Small intestine (tissue), 7 donors: Measurements from ENCODE around the gene TRAF3. TPM values are rescaled to one million over a fixed set of nuclear protein-coding genes. Genes with fewer than 3 reads are reported as not detected.

Source experiments
- DNase-seq, 2 donors: peaks; one replicate each; pipeline versions ENCODE4 v3.0.0 to v3.0.0-alpha.2; 2013
- FAIRE-seq: peaks from 2 replicates; lab custom pipeline; 2012; peaks lifted over from hg19 to GRCh38; lab: Jason Lieb, UNC
- H3K27ac ChIP-seq, 3 donors: one replicate each; pipeline ENCODE4 v1.5.1; 2013; ENCODE audit warnings: low read length in 2 of 3, mild to moderate bottlenecking in 2 of 3, control low read depth in 1 of 3, inconsistent platforms in 1 of 3, low read depth in 1 of 3, moderate library complexity in 1 of 3
- H3K27me3 ChIP-seq, 3 donors: one replicate each; pipeline ENCODE4 v1.6.1; 2013; ENCODE audit warnings: low read length in 3 of 3, inconsistent platforms in 1 of 3; ENCODE audit not compliant: control insufficient read depth in 3 of 3, insufficient read depth in 3 of 3
- H3K36me3 ChIP-seq, 3 donors: one replicate each; pipeline ENCODE4 v1.6.1; 2013; ENCODE audit warnings: low read length in 3 of 3, inconsistent platforms in 1 of 3, low read depth in 1 of 3, mild to moderate bottlenecking in 1 of 3, moderate library complexity in 1 of 3; ENCODE audit not compliant: control insufficient read depth in 3 of 3, insufficient read depth in 2 of 3
- H3K4me1 ChIP-seq, 3 donors: one replicate each; pipeline ENCODE4 v1.6.1; 2013; ENCODE audit warnings: low read length in 2 of 3, inconsistent platforms in 1 of 3, low read depth in 1 of 3, mild to moderate bottlenecking in 1 of 3, moderate library complexity in 1 of 3; ENCODE audit not compliant: control insufficient read depth in 3 of 3, insufficient read depth in 2 of 3
- H3K4me3 ChIP-seq, 3 donors: one replicate each; pipeline ENCODE4 v1.5.1; 2013; ENCODE audit warnings: low read length in 3 of 3, control low read depth in 1 of 3, inconsistent platforms in 1 of 3, low read depth in 1 of 3, mild to moderate bottlenecking in 1 of 3, moderate library complexity in 1 of 3
- H3K9me3 ChIP-seq, 2 donors: one replicate each; pipeline ENCODE4 v1.6.1; 2013; ENCODE audit warnings: low read depth in 1 of 2, low read length in 1 of 2; ENCODE audit not compliant: control insufficient read depth in 2 of 2, insufficient read depth in 1 of 2
- WGBS, 3 donors: extraction: QIAGEN DNeasy Blood & Tissue Kit; methylation state at CpG; one replicate each; pipeline ENCODE4 v1.1.7; 2013; 5-methylcytosine and 5-hydroxymethylcytosine counted together
- polyA plus RNA-seq, 4 donors: library from polyadenylated mRNA; stranded (reverse) in 3 of 4; unstranded in 1 of 4; fragments of 200-250 nt in 3 of 4; fragments of 120-200 nt in 1 of 4; gene quantifications; one replicate each; pipeline versions ENCODE4 v1.2.1 to v1.2.3, GENCODE V29; 2013
- donor health status: healthy with polysubstance abuse.
- donor health status: control.
- donor health status: control.
- donor health status: Bipolar disorder and iron deficiency.
- donor health status: healthy.

The TRAF3 gene
- polyA plus RNA-seq, 4 donors: 4.0 to 17.9 (median 8.5) TPM

- Histone ChIP-seq H3K27ac (no peak overlapping the region), H3K4me3 (no peak overlapping the region), H3K4me1 (no peaks in the 10 kb centered on the region), H3K27me3 (no peaks in the 10 kb centered on the region), H3K9me3 (no peaks in the 10 kb centered on the region), H3K36me3 (peaks cover 5 to 78% (median 12%) of the 10 kb centered on the region in 3 donors)
- WGBS, 3 donors: 94 to 100% (median 95%) methylated on average over 7 of the region's 7 CpGs
- DNase-seq: no peak
- no peak for FAIRE-seq
Measured at GRCh38 chr14:102903889-102904512, 126.8 kb downstream of the TRAF3 start.

- DNase-seq: no peak
- Histone ChIP-seq H3K27ac (no peak overlapping the region), H3K36me3 (peaks cover 5 to 80% (median 12%) of the 10 kb centered on the region in 3 donors), H3K27me3 (no peaks in the 10 kb centered on the region), H3K9me3 (no peaks in the 10 kb centered on the region), H3K4me3 (no peak overlapping the region), H3K4me1 (no peaks in the 10 kb centered on the region)
- WGBS, 3 donors: 94 to 97% (median 96%) methylated on average over 38 of the region's 38 CpGs
- no peak for FAIRE-seq
Measured at GRCh38 chr14:102905116-102906108, 128.2 kb downstream of the TRAF3 start.

GRCh38 chr14:102906616-102907302, 129.5 kb downstream of the TRAF3 start:
- no peak overlapping the region for H3K4me3 ChIP-seq
- no peaks in the 10 kb centered on the region for H3K27me3 ChIP-seq
- H3K4me1 ChIP-seq: no peaks in the 10 kb centered on the region
- WGBS, 3 donors: 96 to 97% (median 96%) methylated on average over 30 of the region's 30 CpGs
- no peak overlapping the region for H3K27ac ChIP-seq
- no peaks in the 10 kb centered on the region for H3K9me3 ChIP-seq
- DNase-seq: no peak
- peaks cover 5 to 80% (median 12%) of the 10 kb centered on the region in 3 donors for H3K36me3 ChIP-seq
- FAIRE-seq: no peak

- no peak for FAIRE-seq
Measured at GRCh38 chr14:102907303-102907844, 130.1 kb downstream of the TRAF3 start.

GRCh38 chr14:102907980-102908730, 130.9 kb downstream of the TRAF3 start:
- H3K9me3 ChIP-seq: no peaks in the 10 kb centered on the region
- WGBS, 3 donors: 96 to 97% (median 96%) methylated on average over 23 of the region's 23 CpGs
- DNase-seq (no peak), FAIRE-seq (no peak)
- H3K27ac ChIP-seq: no peak overlapping the region
- peaks cover 5 to 75% (median 12%) of the 10 kb centered on the region in 3 donors for H3K36me3 ChIP-seq
- H3K4me3 ChIP-seq: no peak overlapping the region
- H3K4me1 ChIP-seq: no peaks in the 10 kb centered on the region
- H3K27me3 ChIP-seq: no peaks in the 10 kb centered on the region

More at GRCh38 chr14:102907303-102907844, 130.1 kb downstream of the TRAF3 start:
- Histone ChIP-seq H3K27ac (no peak overlapping the region), H3K27me3 (no peaks in the 10 kb centered on the region), H3K4me3 (no peak overlapping the region), H3K9me3 (no peaks in the 10 kb centered on the region), H3K4me1 (no peaks in the 10 kb centered on the region), H3K36me3 (peaks cover 5 to 80% (median 12%) of the 10 kb centered on the region in 3 donors)
- WGBS, 3 donors: 94 to 95% (median 94%) methylated on average over 33 of the region's 33 CpGs
- DNase-seq: no peak

DNA sequence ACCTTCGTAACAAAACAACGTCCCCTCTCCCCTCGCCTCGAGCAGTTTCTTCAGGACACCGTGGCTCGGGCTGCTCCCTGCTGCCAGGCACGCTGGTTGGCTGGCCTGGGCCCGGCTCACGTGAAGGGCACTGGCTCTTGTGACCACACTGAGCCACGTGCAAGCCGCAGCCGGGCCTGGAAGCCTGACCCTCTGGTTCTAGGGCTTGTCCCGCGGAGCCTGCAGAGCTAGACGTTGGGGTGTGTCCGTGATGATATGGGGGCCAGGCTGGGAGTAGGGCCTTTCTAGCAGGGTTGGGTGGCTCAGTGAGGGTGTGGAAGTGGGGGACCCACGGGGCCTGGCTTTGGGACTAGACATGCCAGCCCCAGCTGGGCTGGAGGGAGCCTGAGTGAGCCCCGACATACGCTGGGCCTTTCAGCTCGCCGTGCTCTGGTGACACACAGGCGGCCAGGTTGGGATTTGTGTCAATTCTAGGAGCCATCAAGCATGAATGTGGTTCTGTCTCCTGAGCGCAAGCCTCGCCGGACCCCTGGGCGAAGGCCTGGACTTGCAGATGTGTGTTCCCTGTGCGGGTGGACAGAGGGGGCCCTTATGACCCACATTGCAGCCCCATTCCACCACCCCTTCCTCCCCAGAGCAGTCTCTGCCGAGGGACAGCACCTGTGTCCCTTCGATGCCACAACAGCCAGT, 131.7 kb downstream of the TRAF3 start:
- Histone ChIP-seq H3K4me3 (no peak overlapping the region), H3K4me1 (no peaks in the 10 kb centered on the region), H3K9me3 (no peaks in the 10 kb centered on the region), H3K27me3 (no peaks in the 10 kb centered on the region), H3K36me3 (peaks cover 5 to 72% (median 6%) of the 10 kb centered on the region in 3 donors), H3K27ac (no peak overlapping the region)
- WGBS, 3 donors: 94% methylated on average over 28 to 29 of the region's 29 CpGs
- DNase-seq (no peak), FAIRE-seq (no peak)

- FAIRE-seq (no peak), DNase-seq (no peak)
- no peak overlapping the region for H3K4me3 ChIP-seq
- WGBS, 3 donors: 83 to 90% (median 85%) methylated on average over 8 to 10 of the region's 10 CpGs
- H3K27ac ChIP-seq: no peak overlapping the region
- H3K27me3 ChIP-seq: no peaks in the 10 kb centered on the region
- H3K36me3 ChIP-seq: peaks cover 3 to 71% (median 5%) of the 10 kb centered on the region in 3 donors
- no peaks in the 10 kb centered on the region for H3K9me3 ChIP-seq
- no peaks in the 10 kb centered on the region for H3K4me1 ChIP-seq
Measured at GRCh38 chr14:102909462-102909861, 132.2 kb downstream of the TRAF3 start.
